Effector CD8-positive, alpha-beta T cell (primary cell): ENCODE data around the gene PRDM16.

Source experiments
- DNase-seq: peaks from one replicate; lab custom pipeline; 2025; lab: John Stamatoyannopoulos, UW

Gene PRDM16

DNA sequence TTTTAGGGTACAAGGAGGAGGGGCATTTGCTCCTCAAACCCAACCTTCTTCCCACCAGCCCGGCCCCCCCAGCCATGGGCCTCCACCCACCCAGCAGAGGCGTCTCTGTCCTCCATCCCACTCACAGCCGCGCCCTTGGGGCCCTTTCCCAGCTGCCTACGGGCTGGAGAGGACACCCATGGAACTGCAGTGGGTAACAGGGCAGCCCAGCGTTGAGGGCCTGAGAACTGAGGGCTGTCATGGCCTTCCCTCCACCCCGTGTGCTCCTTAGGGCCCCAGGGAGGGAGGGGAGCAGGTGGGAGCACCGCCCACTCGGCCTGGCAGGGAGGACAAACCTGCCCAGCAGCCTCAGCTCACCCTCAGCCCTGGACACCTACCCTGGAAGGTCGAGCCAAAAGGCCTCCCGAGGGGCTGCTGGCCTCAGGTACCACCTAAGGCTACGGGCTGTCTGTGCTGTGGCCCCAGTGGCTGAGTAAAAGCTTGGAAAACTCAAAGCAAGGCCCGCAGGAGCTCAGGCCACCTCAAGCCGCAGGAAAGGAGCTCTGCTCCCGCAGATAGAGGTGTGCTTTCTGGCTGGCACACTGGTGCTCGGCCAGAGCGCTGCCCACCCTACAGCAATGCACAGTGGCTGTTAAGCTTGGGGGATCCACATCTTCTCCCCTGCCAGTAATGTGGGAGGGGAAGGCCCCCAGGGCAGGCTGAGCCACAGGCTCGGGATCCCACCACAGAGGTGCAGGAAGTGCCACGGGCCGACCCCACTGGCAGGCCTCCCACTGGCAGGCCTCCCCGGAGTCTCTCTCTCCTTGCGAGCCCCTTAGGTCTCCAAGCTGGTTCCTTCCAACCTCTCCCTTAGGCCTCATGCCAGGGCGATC is 383.2 kb downstream of the PRDM16 start:
- no peak for DNase-seq

DNA sequence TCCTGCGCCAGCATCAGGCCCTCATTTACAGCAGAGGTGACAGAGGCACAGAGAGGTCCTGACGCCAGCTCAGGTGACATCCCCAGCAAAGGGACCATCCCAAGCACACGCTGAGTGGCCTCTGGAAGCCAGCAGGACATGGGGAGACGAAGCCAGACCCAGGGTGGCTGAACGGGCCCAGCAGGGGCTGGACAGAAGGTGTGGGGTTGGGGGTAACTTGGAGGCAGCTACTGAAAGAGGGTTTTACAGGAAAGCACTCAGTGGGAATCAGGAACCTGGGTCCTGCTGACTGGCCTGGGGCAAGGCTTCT is 383.8 kb downstream of the PRDM16 start:
- no peak for DNase-seq

DNA sequence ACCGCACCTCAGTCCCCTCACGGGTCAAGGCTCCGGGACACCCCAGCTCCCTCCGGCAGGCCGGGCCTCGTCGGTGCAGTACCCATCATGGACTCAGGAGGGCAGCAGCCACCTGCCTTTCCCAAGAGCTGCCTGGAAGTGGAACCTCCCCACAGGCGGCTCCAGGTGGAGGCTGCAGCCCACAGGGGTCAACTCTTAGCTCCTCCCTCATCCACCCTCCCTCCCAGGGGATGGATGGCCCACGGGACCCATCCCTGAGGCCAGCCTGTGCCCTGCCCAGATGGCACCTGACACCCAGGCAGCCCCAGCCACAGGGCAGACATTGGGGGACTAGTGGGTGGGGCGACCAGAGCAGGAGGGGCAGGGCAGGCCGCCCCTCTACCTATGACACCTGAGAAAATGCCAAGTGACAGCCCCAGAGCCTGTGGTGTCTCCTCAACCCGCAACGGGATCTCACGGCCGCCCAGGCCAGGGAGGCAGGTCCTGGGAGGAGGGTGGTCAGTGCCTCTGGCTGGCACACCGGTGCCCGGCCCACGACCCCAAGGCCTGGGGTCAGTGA is 384.3 kb downstream of the PRDM16 start:
- peak; percentile 52 for DNase-seq

DNA sequence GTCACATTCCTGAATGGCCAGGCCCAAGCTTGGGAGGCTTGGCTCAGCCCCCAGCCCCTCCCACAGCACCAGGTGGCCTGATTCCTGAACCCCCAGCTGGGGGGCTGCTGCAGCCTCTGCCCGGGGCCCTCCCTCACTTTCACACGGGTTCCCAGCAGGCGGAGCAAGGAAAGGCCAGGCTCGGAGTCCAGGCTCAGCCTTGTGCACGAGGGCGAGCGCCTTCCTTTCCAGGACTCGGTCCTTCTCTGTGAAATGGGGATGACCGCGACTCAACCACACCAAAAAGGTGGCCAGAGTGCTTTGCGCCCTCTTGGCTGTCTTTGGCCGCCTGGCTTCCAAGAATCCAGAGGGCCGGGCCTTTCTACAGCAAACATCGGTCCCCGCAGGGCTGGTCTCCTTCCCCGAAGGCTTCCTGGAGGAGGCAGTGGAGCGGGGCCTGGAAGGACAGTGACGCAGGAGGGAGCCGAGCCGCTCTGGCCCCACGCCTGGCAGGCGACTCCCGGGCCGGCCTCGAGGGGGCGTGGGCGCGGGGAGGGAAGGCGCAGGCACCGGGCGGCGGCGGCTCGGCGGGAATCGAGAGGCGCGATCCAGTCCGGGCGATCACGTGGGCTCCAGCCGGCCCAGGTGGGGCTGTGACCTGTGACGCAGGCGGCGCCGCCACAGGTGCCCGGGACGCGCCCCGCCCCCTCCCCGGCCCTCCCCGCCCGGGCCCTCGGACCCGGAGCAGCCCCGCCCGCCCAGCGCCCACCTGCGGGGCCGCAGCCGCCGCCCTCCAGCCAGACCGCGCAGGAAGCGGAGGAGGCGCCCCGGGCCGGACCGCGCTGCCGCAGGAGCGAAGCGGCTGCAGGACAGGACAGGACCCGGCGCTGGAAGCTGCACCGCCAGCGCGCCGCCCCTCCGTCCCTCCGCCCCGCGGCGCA is 385.1 kb downstream of the PRDM16 start, which contains the start of gene ARHGEF16:
TSS of gene ARHGEF16 (plus strand) at position 775 of the 920 bp plus-strand sequence. CDS start 8,420 bp downstream, outside the sequence.
- DNase-seq = peak; percentile 10

DNA sequence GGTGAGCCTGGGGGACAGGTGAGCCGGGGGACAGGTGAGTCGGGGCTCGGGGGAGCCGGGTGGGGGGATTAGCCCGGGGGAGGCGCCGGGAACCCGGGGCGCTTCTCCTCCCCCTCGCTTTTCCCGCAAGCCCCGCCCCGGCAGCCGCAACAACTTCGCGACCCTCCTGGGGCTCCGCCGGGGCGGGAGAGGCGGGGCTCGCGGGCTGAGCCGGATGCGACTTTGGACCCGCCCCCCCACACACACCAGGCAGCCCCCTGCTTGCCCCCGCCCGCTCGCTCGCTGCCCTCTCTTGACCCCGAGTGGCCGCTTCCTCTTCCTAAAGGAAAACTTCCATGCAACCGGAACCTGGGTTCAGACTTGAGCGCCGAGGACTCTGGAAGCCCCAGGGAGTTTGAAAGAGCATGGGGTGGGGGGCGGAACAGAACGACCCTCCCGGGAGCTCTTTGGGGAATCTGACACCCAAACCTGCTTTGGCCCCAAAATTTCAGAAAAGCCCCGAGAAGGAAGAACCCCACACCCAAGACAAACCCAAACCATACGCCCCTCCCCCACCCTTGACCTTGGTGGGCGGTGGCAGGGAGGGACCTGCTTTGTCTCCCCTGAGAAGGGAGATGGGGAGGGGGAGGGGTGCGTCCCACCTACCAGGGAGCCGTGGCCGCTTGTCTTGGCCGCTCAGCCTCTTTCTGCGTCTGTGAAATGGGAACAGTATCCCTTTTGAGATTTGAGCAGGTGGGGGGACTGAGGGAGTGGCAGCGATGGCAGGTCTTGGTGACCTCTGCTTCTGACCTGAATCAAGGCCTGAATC is 386.0 kb downstream of the PRDM16 start:
- no peak for DNase-seq

DNA sequence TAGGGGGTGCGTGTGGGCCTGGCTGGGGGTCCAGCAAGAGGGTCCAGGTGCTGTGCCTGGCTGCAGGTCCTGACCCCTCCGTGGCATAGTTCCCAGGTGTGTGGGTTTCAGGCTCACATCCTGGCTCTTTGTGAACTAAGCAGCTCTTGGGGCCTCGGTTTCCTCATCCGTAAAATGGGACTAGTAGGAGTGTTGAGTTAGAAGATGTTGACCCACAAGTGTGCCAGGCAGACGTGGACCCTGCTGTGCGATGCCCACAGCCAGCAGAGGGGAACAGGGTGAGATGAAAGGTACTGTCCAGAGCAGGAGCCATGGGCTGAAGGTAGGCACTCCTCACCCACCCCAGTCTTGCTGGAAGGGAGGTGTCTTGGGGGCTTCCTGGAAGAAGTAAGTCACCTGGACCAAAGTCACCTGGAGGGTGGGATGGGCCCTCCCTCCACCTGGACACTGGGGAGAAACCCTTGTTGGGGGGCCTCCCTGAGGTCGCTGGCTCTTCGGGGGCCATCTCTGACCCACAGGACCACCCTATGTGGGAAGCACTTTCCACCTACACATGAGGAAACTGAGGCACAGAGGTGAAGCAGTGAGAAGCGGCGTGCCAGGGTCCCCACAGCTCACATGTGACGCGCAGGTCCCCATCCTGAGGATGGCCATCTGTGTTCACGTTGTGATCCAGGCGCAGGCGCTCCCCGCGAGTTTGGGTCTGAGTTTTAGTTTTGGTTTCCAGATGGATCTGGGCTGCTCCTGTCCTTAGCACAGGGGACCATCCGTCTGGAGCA is 386.9 kb downstream of the PRDM16 start:
- DNase-seq = no peak

DNA sequence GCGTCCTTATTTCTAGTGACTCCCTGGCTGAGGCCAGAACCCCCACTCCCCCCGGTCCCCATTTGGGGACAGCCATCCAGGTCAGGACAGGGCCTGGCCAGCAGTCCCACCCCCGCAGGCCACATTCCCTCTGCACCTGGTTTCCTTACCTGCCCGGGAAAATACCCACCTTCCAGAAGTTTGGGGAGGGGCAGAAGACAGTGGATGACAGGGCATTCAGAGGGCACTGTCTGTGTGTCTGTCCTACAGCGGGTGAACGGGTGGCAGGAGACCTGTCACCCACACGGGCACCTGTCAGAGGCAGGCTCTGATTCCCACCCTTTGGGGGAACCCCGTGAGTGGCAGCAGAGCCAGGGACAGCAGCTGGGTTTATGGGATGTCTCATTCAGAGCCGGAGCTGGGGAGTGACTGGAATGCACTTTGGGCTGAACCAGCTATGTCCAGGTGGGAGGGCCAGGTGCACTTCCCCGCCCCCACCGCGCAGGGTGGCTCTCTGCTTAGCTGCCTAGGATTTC is 387.5 kb downstream of the PRDM16 start:
- no peak for DNase-seq

DNA sequence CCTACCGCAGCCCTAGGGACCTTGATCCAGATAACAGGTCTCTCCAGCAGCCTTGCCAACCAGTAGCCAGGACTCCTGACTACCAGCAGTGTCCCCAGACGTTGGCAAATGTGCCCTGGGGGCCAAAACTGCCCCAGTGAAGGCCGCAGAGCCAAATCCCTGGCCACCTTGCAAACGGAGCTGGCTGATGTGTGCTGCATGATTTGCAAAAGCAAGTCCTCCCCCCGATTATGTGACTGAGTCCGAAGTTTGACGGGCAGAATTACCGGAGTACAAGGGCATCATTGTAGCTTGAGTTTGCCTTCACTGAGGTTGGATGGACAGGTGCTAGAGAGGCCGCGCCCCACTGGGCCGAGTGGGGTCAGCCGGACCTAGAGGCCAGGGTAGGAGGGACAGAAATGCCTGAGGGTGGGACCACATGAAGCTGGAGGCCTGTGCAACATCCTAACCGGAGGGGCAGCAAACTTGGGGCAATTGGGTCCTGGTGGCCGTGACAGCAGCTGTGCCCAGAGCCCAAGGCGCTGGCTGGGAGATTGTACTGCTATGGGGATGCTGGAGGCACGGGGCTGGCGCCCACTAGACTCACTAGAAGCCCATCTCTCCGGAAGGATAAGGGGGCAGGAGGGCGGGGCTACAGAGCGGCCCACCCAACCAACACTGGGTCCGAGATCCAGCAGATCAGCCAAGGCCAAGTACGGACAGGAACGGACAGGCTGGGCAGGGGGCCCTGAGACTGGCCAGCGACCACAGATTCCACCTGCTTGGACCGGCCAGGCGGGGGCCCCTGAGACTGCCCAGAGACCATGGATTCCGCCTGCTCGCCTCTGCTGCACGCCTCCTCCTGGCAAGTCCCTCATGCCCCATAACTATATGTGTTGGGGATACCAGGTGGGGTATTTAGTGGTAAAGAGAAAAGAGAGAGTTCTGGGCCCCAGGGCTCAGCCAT is 388.2 kb downstream of the PRDM16 start:
- DNase-seq = no peak

DNA sequence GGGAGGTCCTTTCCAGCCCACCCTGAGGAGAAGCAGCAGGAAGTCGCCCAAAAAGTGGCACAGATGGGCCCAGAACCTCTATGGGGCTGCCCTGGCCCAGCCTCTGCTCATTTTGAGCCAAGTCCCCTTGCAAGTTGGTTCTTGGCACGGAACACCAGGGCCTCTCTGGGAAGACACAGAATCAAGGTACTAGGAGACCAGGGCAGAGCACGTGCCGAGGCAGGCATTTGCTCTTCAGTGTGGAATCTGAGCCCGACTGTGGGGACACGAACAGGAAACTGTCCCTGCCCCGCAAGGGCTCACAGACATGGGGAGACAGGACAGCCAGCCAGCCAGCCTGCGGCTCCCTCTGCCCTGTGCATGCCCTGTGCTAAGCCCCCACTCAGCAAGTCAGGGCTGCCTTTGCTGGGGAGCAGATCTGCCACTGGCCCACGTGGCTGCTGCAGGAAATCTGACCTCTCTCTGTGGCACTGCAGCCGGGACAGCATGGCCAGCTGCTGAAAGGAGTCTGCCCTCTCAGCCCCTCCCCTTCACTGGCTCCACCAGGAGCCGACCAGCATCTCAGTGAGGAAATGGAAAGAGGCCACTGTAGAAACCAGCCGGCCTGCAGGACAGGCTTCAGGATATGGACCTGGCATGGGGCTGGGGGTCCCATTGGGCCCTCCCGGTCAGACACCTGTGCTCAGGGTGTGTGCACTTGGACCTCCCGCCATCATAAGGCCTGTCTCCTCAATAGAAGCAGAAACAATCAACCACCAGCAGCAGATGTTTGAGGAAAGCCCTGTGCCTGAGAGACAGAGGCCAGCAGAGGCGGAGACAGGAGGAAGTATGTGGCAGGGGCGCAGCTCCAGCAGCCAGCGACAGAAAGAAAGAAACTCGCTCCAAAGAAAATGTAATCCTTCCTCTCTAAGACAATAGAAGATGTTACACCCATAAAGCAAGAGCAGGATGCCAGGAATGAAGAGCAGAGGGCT is 389.2 kb downstream of the PRDM16 start:
- DNase-seq = no peak

DNA sequence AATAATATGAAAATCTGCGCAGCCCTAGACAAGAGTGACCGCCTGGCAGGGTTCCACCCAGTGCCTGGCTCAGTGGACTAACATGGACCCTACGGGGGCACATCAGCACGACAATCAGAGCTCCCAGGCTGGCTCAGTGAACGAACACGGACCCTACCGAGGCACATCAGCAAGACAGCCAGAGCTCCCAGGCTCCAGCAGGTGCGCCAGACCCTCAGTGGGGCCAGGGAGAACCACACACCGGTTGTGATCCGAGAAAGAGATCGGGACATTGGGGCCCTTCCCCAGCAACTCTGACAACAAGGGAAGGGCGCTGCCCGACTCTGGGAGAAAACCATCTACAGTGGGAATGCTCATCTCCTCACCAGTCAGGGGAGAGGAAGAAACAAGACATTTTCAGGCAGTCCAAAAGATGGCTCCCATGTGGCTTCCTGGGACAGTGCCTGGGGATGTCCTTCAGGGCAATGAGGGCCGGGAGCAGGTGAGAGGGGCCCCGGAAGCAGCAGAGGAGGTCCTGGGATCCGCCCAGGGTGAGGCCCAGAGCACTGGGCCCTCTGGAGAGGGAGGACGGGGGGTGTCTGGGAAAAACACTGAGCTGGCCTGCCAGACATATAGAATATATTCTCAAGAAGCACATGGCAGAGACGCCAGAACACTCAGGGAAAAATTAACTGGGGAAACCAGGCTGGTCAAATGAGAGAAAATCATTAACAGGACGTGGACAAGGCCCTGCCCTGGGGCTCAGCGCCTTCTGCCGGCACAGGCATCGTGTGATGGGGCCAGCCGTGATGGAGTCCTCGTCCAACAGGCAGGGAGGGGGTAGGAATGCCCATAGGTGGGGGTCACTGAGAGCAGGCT is 390.3 kb downstream of the PRDM16 start:
- no peak for DNase-seq

DNA sequence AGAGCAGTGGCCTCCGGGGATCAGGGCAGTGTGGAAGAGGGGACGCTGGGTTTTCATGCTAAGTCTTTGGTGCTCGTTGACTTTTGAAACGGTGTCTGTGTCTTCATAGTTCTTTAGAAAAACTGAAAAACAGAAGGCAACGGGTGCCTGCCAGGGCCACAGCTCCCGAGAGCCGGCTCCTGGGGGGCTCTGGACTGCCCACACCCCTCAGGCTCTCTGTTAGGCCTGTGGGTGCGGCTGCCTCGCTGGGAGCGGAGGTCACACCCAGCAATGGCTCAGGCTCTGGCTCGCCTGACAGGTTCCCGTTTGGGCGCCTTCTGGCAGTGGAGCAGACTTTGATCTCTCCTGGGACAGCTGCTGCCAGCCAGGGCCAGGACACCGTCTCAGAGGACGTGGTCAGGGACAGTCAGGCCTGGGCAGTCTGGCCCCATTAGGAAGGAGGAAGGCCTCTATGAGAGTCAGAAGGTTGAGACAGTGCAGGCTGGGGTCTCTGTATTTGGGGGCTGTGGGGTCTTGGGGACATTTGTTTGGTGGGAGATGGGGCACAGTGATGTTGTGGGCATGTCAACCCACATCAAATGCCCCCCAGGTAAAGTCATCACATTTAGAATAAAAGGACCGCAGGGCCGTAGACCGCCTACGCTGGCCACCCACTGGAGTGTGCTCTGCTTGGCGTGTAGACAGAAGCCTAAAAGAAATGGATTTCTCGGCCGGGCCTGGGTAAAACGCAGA is 391.1 kb downstream of the PRDM16 start:
- DNase-seq = no peak

DNA sequence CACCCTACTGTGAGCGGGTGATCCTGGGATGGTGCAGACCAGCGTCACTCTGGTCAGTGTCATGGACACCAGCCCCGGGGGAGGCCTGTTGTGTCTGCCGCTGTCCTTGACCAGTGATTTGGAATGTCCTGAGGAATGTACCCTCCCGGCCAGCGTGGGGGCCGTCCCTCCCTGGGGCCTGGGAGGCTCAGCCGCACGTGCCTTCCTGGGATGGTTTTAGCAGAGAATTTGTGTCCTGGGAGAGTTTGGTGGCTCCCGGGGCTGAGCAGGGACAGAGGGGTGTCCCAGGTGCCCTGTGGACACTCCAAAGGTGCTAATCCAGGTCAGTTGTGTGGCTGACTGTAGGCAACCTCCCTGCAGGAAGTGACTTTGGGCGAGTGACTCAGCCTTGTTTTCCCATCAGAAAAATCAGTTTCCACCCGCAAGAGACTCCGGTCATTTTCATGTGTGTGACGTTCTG is 391.7 kb downstream of the PRDM16 start:
- DNase-seq = no peak

DNA sequence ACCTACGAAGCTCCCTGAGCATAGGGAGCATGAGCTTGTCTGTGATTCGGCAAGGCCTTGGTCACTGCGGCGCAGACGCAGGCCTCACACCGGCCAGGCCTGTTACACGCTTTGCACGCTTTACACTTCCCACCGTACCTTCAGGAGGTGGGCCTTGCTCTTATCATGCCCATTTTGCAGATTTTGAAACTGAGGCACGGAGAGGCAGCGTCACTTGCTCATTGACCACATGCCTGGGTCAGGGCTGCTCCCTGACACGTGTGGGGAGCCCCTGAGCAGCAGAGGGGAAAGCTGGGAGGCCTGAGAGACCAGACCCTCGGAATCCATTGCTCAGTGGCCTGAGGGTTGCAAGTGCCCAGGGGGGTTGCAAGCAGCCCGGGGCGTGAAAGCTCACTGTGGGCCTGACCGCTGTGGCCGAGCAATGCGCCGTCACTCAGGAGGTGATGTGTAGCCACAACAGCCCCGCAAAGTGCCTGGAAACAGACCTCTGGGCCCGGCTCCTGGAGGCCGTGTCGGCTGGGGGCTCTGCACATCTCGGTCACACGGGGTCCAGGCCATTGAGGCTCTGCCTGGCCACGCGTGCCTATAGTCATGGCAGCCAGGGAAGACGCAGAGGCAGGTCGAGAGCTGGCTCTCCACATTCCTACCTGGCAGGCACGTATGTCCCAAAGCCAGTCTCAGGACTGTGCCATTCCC is 392.4 kb downstream of the PRDM16 start:
- no peak for DNase-seq

DNA sequence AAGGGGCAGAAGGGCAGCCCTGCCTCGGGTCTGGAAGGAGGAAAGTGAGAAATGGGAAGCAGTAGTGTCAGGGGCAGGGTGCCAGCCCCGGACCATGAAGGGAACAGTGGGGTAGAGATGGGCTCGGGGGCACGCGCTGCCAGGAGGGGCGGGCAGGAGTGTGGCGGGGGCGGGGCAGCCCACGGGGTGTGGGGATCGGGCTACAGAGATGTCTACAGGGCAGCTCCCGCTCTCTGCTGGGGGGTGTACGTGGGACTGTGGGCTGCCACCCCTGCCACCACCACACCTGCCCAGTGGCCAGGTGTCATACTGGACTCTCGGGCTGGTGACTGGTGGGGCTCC is 392.9 kb downstream of the PRDM16 start:
- no peak for DNase-seq

DNA sequence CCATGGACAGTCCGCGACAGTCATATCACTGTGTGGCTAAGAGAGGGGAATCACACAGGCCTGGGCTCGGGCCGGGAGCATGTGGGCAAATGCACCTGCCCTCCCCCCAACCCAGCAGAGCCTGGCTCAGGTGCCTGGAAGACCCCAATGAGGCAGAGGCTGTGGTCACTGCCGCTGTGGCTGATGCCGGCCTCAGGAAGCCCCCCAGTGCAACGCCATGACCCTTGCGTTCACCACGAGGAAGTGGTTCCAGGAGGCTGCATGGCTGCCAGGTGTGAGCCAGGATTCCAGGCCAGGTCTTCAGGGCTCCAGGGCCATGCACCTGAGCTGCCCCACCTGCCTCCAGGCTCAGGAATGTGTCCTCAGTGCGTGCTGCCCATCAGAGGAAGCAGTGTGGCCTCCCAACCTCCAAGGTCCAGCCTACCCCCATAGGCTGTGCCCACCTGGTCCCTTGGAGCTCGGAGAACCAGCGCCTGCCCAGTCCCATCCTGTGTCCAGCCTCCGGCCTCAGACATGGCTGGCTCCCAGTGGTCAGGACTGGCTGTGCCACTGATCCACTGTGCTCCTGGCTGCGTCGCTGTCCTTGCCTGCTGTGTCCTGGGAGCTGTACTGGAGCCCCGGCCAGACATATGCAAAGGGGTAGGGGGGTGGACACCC is 393.5 kb downstream of the PRDM16 start:
- no peak for DNase-seq

DNA sequence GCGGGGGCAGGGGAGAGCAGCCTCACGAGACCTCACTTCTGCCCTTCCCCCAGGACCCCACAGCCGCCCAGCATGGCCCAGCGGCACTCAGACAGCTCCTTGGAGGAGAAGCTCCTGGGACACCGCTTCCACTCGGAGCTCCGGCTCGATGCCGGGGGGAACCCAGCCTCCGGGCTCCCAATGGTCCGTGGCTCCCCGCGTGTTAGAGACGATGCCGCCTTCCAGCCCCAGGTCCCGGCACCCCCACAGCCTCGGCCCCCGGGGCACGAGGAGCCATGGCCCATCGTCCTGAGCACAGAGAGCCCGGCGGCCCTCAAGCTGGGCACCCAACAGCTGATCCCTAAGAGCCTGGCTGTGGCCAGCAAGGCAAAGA is 394.0 kb downstream of the PRDM16 start:
- DNase-seq = no peak
